Kidney (tissue), 14 donors: Measurements from ENCODE around the gene ERGIC3. TPM values are rescaled to one million over a fixed set of nuclear protein-coding genes. Genes with fewer than 3 reads are reported as not detected.

ENCODE experiments used
- DNase-seq, 5 donors: peaks; one replicate each; pipeline ENCODE4 v3.0.0-alpha.2; 2013 to 2020
- FAIRE-seq: peaks from 2 replicates; lab custom pipeline; 2012; peaks lifted over from hg19 to GRCh38; lab: Jason Lieb, UNC
- H3K27ac ChIP-seq, 2 donors: one replicate each; pipeline ENCODE4 v1.7.0; 2013; ENCODE audit warnings: low read depth in 2 of 2, low read length in 2 of 2, inconsistent platforms in 1 of 2
- H3K27me3 ChIP-seq: one replicate; pipeline ENCODE4 v1.7.1; 2013; ENCODE audit warnings: low read length, inconsistent platforms; ENCODE audit not compliant: control insufficient read depth, insufficient read depth
- H3K36me3 ChIP-seq, 3 donors: one replicate each; pipeline versions ENCODE4 v1.7.0 to v1.7.1; 2013; ENCODE audit warnings: low read length in 3 of 3, control low read depth in 1 of 3, inconsistent platforms in 1 of 3; ENCODE audit not compliant: insufficient read depth in 3 of 3, control insufficient read depth in 2 of 3
- H3K4me1 ChIP-seq, 3 donors: one replicate each; pipeline versions ENCODE4 v1.7.0 to v1.7.1; 2013; ENCODE audit warnings: low read length in 3 of 3, inconsistent platforms in 1 of 3, low read depth in 1 of 3; ENCODE audit not compliant: control insufficient read depth in 2 of 3, insufficient read depth in 2 of 3
- H3K4me3 ChIP-seq, 3 donors: one replicate each; pipeline versions ENCODE4 v1.7.0 to v1.8.1; 2013; ENCODE audit warnings: low read length in 3 of 3, control low read depth in 1 of 3, inconsistent platforms in 1 of 3
- H3K9ac ChIP-seq, 3 donors: one replicate each; pipeline versions ENCODE4 v1.7.0 to v1.7.1; 2013; ENCODE audit warnings: low read length in 3 of 3, control low read depth in 1 of 3, inconsistent platforms in 1 of 3
- H3K9me3 ChIP-seq, 3 donors: one replicate each; pipeline versions ENCODE4 v1.7.0 to v1.7.1; 2013; ENCODE audit warnings: low read length in 3 of 3, control low read depth in 1 of 3, inconsistent platforms in 1 of 3; ENCODE audit not compliant: control insufficient read depth in 2 of 3, insufficient read depth in 1 of 3
- intact Hi-C: fragments of 100-400 bp; cut with DNase I; formaldehyde crosslinking; loops from one replicate; pipeline ENCODE4 v1.11.1; 2022
- polyA plus RNA-seq: library from polyadenylated mRNA; stranded (reverse); fragments of 350-450 nt; fragmentation: Illumina TruSeq; extraction: RNeasy Lipid Tissue Mini Kit (QIAGEN cat#74804); gene quantifications from one replicate; pipeline ENCODE4 v1.2.3, GENCODE V29; 2014; ENCODE audit warnings: low read depth, low replicate concordance; ENCODE audit not compliant: insufficient read depth
- total RNA-seq: library from RNA; stranded (reverse); fragmentation: NEBNext Ultra II Directional; extraction: Animal tissue kit (Norgen Biotek cat#: 25700); gene quantifications from one replicate; pipeline ENCODE4 v1.2.1, GENCODE V29; 2021
- TF ChIP-seq, protein P1 (sequence below): IDR thresholded peaks from 3 replicates; pipeline ENCODE4 v1.5.1; 2012; ENCODE audit warnings: mild to moderate bottlenecking, moderate library complexity, borderline replicate concordance; ENCODE audit not compliant: insufficient read depth; ENCODE audit errors: extremely low read depth
- donor health status: control.
- donor health status: control.
- donor health status: control.
- donor health status: control.
- donor health status: control.
- donor health status: DM: yes; HTN: yes; CAD: no.
- donor health status: Normal renal cell carcinoma (clear cell type).

The ERGIC3 gene
- total and polyA plus RNA-seq, 2 donors from 2014 or later, result 230 to 371 TPM

DNA sequence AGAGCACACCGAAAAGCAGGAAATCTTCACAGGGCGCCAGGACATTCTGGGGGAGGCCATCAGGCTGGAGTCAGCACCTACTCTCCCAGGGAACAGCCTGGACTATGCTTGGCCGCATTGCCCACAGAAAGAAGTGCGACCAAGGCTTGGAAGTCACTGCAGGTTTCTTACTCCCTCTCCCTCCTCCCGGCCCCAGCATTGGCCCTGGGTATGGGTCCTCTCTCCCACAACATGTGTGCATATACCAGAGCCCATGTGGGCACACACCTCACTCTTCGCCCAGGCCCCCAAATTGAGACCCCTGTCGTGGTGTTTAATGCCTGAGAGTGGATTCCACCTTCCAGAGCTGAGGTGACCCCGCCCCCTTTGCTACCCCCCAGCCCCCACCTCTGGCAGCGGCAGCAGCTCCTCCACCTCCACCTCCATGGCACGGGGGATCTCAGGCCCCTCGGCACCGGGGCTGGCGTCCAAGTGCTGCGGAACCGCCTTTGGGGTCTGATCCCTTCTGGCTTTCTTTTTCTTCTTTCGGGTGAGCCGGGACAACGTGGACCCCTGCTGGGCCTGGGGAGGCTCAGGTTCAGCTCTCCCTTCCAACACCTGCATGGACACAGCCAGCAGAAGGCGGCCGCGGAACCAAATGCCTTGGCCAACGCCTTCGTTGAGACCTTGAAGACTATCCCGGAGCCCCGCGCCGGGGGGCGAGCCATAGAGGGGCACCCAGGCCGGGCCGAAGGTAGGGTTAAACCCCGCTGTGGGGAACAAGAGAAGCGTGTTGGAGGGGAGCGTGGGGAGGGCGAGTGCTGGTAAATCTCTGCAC is 58.5 kb downstream of the ERGIC3 start:
- no peaks in the 10 kb centered on the region for H3K27me3 ChIP-seq
- H3K9ac ChIP-seq, result peak overlapping the region in 1 of 3 donors; percentile 26
- H3K4me3 ChIP-seq, result peak overlapping the region in 2 of 3 donors; percentile 36 to 61
- TF ChIP-seq, protein P1, sequence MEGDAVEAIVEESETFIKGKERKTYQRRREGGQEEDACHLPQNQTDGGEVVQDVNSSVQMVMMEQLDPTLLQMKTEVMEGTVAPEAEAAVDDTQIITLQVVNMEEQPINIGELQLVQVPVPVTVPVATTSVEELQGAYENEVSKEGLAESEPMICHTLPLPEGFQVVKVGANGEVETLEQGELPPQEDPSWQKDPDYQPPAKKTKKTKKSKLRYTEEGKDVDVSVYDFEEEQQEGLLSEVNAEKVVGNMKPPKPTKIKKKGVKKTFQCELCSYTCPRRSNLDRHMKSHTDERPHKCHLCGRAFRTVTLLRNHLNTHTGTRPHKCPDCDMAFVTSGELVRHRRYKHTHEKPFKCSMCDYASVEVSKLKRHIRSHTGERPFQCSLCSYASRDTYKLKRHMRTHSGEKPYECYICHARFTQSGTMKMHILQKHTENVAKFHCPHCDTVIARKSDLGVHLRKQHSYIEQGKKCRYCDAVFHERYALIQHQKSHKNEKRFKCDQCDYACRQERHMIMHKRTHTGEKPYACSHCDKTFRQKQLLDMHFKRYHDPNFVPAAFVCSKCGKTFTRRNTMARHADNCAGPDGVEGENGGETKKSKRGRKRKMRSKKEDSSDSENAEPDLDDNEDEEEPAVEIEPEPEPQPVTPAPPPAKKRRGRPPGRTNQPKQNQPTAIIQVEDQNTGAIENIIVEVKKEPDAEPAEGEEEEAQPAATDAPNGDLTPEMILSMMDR, result no peak
- H3K9me3 ChIP-seq, result no peaks in the 10 kb centered on the region
- H3K27ac ChIP-seq, result no peak overlapping the region
- peaks cover 0 to 4% (median 4%) of the 10 kb centered on the region in 3 donors for H3K4me1 ChIP-seq
- intact Hi-C loops, result no loop called here
- no peaks in the 10 kb centered on the region for H3K36me3 ChIP-seq
- FAIRE-seq (no peak), DNase-seq (peak in 3 of 5 donors; percentile 22 to 76 (median 53))

DNA sequence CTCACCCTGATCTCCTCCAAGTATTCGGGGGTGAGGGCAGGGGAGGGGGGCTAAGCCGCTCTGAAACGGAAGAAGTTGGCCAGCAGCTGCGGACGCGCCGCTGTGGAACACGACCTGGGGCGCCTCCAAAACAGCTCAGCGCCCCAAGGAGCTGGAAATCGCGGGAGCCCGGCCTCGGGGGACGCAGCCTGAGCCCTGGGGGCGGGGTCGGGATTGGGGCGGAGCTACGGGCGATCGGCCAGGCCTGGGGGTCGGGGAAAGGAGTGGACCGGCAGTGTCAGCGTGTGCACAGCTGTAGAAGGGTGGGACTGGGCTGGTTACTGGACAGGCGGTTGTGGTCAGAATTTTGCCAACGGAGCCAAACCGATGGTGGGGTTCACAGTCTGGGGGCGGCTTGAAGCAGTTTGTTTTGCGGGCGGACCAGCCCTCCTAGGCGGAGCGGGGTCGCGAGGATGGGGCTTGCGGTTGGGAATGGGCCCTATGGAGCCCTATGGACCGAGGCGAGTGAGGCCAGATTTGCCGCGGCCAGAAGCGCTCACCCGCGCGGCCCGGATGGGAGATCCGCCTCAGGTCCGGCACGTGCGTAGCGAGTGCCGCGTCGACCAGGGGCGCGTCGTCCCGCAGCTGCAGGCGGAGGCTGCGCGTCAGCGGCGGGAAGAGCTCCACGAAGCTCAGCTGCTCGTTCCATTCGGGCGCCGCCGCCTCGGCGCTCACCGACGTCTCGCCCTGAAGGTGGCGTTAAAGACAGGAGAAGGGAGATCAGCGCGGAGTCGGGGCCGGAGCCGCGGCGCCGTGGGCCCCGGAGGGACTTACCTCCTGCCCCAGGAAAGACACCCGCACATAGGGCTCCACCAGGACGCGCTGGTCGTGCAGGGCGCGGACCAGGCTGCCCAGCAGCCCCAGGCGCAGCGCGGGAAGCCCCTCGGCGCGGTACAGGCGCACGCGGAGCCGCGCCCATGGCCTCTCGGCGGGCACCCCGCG is 59.4 kb downstream of the ERGIC3 start:
- Histone ChIP-seq H3K4me1 (peaks cover 0 to 4% (median 4%) of the 10 kb centered on the region in 3 donors), H3K9ac (peak overlapping the region in 1 of 3 donors; percentile 26), H3K27me3 (no peaks in the 10 kb centered on the region), H3K36me3 (no peaks in the 10 kb centered on the region), H3K4me3 (peak overlapping the region in 2 of 3 donors; percentile 36 to 61), H3K9me3 (no peaks in the 10 kb centered on the region), H3K27ac (no peak overlapping the region)
- intact Hi-C loops, result no loop called here
- TF ChIP-seq, protein P1, result peak; percentile 48
- DNase-seq (peak; percentile 79 to 94 (median 84)), FAIRE-seq (no peak)

DNA sequence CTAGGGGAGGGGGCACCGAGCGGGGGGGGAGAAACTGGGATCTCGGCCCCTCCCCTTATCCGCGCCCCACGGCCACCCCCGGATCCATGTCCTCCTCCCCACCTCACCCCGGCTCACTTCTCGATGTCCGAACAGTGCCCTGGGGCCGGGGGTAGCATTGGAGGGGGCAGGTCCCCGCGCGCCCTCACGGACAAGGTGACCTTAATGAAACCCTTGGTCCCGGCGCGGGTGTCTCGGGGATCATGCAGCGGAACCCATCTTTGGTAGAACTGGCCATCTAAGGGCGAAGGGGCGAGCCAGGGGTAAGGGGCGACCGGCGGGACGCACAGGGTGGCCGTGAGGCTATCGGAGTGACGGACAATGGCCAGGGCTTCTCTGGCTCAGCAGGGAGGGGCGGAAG is 60.1 kb downstream of the ERGIC3 start:
- TF ChIP-seq, protein P1, result no peak
- peaks cover 0 to 4% (median 4%) of the 10 kb centered on the region in 3 donors for H3K4me1 ChIP-seq
- H3K4me3 ChIP-seq, result peak overlapping the region in 1 of 3 donors; percentile 61
- no peaks in the 10 kb centered on the region for H3K9me3 ChIP-seq
- DNase-seq (peak in 2 of 5 donors; percentile 59 to 78), FAIRE-seq (no peak)
- no peak overlapping the region for H3K27ac ChIP-seq
- H3K36me3 ChIP-seq, result no peaks in the 10 kb centered on the region
- H3K27me3 ChIP-seq, result no peaks in the 10 kb centered on the region
- intact Hi-C loops, result no loop called here
- no peak overlapping the region for H3K9ac ChIP-seq
